Activated CD4-positive, alpha-beta T cell treated with anti-CD3 and anti-CD28 coated beads, Interleukin-2, amount 50 U/mL, for 48 hours (primary cell): ENCODE data around the gene TAS2R41.
"Not testable (repeated sequence)": the region's sequence is repeated elsewhere in the genome, so short reads cannot be mapped to it uniquely, and the experiment has no call there.

Experiments
- DNase-seq, 2 experiments: peaks; one replicate each; pipeline ENCODE4 v3.0.0-alpha.2; 2020

The TAS2R41 gene

DNA sequence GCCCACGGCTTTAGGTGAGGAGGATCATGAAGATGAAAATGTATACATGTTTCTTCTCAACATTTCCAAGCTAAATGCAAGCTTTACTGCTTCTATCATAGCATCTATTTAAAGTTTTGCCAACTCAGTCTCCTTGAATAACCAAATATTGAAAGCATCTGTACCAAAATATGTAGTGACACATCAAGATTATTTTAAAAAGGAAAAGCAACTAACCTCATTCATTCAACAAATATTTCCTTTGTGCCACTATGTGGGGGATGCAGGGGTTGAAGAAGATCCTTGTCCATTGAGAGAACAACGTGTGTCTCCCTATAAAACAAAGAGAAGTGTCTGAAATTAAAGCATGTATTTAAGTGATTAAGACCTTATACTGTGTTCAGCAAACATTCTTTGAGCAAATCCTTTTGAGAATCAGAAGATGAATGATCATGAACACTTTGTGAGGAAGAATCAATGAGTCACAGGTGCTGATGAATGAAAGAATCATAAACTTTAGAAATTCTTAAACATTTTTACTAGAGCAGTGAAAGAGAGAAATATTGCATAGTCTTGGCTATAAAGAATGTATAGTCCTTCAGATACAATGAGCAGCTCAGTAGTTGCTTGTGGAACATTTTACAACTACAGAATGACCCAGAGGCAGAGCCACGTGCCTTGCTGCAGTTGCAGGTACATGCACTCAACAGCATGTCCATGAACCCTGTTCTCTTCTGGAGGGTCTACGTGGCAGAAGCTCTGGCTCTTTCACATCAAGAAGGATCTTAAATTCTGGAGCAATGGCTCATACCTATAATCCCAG, 20.5 kb upstream of the TAS2R41 start:
- DNase-seq: no peak

DNA sequence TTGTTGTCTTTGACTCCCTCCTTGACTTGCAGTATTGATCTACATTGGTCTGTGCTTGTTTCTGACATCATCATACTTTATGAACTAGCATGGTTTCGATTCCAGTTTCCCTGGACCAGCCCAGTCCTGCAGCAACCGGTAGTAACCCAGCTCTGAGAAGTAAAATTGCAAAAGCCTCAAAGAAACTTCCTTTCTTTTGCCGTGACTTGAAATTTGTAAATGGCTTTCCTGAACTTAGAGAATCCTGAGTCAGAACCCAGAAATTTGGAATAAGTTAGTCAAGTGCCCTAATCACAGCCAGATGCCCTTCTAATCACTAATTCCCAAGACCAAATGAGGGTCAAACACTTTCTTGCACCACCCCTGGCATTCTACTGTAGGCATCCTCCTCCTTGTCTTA, 19.4 kb upstream of the TAS2R41 start:
- DNase-seq: no peak

DNA sequence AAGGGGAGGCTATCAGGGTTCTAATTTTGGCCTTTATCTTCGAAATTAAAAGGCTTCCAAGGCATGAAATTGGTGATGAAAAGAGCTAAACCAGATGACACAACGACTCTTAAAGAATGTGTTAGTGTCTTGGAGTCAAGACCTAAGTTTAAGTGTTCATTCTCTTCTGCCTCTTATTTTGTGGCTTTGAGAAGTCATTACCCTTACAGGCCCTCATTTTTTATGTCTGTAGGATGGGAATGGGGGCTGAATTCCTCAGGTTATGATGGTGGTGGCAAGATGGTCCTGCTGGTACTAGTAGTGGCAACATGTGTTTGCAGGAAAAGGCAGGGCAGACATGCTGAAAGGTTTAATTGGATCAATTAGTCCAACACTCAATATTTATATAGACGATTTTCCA, 19.0 kb upstream of the TAS2R41 start:
- DNase-seq: no peak

DNA sequence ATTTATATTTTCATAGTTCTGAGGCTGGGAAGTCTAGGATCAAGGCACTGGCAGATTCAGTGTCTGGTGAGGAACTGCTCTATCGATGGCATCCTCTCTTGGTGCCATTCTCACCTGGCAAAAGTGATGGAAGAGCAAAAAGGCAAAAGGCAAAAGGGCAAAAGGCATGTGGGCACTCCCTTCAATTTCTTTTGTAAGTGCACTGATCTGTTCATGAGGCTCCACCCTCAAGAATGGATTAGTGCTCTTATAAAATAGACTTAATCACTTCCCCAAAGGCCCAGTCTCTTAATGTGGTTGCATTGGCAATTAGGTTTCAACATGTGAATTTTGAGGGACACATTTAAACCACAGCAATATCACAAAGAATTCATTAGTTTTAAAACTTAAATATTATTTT, 18.3 kb upstream of the TAS2R41 start:
- no peak for DNase-seq

DNA sequence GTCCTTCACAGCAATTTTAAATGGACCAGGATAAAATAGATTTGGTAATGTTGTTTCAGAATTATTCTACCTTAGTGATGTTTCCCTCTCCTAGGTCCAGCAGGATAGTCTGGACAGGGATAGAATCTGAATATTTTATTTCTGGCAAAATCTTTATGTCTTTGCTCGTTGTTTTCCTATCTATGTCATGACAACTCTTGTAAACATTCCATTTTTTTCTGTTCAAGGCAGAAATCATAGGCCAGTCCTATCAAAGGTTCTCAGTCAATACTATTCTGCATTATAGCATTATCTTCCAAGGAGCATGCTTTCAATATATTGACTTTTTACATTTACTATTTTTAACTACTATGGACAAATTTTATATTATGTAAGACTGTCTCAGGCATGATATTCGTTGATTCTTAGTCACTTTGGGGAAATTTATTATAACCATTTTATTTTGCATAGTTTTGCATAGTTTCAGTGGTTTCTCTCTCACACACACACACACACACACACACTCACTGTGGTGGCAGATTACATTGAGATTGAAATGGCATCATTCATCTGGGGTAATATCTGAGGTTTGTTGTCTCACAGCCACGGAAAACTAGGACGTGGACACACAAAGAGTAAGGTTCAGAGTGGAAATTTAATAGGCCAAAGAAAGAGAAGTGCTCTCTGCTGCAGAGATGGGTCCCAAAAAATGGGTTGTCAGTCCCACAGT, 17.2 kb upstream of the TAS2R41 start:
- DNase-seq: no peak

DNA sequence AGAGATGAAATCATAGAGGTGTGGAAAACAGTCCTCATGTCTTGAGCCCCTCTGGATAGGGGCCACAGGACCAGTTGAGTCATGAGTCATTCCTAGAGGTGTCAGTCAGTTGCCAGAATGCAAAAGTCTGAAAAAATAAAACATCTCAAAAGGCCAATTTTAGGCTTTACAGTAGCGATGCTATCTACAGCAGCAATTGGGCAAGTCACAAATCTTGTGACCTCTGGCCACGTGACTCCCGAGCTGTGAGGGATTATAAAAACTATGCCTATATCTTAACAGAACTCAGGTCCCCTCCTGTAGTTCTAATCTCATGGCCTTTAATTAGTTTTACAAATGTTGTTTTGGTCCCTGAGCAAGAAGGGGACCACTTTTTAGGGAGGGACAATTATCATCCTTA, 15.6 kb upstream of the TAS2R41 start:
- no peak for DNase-seq

DNA sequence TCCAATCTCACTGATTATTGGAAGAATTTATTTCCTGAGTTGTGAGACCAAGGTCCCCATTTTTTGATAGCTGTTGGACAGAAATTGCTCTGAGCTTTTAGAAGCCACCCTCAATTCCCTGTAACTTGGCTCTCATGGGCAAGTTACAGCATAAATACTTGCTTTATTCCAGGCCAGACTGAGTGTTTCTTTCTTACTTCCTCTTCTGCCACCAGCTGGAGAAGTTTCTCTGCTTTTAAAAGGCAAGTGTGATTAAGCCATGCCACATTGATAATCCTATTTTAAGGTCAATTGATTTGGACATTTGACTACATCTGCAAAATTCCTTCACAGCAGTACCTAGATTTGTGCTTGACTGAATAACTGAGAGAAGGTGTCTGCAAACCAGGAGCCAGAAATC, 14.1 kb upstream of the TAS2R41 start:
- no peak for DNase-seq

DNA sequence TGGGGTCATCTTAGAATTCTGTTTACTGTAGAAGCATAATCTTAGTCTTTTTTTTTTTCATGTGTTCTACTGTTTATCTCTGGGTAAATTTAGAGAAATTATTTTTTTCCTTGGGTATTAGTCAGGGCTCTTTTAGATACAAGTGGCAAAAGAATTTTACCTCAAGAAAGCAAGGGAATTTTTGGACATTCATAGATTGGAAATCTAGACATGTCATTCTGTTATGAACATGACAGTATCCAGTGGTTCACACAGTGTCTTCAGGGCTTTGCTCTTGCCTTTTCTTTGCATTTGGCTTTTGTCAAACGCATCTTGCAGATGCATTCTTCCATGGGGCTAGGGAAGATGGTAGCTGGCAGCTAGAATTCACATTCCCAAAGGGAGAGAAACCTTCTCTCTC, 13.7 kb upstream of the TAS2R41 start:
- DNase-seq: no peak

DNA sequence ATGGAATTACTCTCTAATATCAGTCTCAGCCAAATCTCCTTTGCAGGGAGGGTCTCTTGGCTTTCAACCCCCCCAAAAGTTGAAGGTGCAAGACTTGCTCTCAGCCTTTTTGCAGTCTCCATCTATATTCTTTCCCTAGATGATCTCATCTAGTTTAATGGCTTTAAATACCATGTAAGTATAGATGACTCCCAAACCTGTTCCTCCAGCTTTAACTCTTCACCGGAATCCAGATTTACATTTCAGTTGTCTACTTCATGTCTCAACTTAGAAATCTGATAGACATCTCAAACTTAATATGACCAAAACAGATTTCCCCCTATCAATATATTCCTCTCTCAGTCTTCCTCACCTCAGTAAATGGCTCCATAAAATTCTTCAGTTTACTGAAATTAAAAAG, 9.9 kb upstream of the TAS2R41 start:
- no peak for DNase-seq

DNA sequence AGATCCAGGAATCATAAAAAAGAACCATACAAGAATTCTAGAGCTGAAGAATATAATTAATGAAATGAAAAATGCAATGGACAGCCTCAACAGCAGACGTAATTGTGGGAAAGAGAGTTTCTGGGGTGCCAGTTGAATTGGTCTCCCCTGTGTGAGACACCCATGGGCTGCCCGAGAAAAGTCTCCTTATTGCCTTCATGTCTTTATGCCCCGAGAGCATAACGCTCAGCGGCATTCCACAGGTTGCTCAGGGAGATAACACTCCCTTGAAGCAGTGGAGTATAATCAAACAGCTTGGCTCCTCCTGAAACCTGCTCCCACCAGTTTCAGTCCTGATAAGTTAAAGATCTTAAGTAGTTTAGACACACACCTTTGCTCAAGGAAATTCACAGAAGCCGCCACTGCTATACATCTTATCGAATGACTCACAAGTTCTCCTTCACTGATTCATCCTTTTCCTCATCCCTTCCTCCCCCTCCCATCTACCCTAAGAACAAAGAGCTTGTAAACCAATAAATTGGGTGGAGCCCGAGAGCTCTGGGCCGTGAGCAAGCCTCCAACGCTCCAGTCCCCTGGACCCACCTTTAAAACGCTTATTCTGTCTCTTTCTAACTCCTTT, 5.5 kb upstream of the TAS2R41 start:
- DNase-seq: not testable (repeated sequence)

DNA sequence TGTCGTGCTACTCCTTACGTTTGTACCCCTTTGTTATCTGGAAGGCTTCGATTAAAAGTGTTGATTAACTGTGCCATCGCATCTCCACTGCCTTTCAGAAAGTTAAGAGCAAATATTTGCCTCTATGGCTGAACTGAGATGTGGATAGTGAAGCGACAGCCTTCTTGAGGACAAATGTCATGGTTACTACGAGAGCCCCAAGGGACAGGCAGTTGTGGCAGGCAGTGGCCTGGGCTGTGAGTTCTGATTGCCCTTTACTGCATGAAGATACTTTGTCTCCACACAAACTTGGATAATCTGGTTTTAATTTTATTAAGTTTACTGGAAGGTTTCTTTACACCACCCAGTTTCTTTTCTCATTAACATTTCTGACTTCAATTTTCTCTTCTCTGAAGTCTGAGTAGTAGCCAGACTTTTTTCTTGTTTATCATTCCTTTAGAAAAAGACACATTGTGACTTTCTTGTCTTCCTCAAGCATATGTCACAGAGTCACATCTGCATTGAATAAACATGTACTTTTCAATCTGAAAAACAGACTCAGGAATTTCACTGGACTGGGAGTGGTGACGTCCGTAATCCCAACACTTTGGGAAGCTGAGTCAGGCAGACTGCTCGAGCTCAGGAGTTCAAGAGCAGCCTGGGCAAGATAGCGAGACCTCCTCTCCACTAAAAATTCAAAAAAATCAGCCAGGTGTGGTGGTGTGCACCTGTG, 1.5 kb downstream of the TAS2R41 start:
- DNase-seq: no peak

DNA sequence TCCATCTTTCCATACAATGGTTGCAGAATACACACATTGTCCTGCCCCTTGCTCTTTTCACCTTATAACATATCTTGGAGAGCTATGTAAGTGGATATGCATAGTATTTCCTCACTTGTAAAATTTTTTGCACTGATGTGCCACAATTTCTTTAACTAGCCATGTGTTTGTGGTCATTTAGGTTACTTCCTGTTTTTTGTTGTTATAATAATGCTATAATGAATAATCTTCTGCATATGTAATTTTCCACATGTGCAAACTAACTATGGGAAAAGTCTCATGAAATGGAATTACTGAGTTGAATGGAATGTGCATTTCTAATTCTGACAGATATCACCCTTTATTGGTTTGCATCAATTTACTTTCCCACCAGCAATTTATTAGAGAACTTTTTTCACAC, 2.8 kb downstream of the TAS2R41 start:
- DNase-seq: no peak

DNA sequence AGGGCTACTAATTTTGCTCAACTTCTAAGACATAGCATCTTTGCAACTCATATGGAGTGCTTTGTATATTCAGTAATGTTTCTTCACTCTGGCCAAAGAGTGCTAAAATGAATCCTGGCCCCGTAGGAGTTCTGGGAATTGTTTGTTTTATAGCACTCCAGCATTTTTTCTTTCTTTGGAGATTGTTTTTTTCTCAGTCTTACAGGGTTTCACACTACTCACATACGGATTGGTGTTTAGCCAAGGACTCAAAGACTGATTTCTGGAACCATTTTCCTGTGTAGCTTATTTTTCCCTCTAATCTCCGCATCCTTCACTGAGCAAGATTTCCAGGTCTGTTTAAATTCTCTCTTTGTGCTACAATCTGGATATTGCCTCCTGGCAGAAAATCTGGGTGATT, 6.4 kb downstream of the TAS2R41 start:
- DNase-seq: no peak

DNA sequence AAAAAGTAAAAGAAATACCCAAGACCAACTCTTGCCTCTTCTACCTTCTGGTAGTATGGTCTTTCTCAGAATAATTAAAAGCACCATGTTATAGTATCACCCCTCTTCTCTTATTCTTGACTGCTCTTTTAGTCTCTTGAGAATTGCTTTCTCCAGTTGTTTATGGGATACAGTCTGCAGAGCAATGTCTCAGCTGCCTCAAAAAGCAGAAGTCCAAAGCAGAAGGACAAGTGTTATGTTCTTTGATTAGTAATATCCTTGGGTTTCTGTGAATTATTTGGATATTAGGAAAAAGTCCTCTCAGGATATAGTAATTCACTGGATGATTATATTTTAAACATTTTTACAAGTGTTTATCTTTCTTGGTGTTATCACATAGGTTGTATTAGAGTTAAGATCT, 7.4 kb downstream of the TAS2R41 start:
- DNase-seq: no peak

DNA sequence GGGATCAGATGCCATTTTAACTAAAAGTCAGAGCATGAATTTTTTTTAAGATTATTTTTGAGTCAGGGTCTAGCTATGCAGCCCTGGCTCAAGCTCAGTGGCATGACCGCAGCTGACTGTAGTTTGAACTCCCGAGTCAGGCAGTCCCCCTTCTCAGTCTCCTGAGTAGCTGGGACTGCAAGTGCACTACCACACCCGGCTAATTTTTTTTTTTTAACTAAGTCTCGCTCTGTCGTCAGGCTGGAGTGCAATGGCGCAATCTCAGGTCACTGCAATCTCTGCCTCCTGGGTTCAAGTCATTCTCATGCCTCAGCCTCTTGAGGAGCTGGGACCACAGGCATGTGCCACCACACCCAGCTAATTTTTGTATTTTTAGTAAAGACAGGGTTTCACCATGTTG, 7.8 kb downstream of the TAS2R41 start:
- DNase-seq: no peak

DNA sequence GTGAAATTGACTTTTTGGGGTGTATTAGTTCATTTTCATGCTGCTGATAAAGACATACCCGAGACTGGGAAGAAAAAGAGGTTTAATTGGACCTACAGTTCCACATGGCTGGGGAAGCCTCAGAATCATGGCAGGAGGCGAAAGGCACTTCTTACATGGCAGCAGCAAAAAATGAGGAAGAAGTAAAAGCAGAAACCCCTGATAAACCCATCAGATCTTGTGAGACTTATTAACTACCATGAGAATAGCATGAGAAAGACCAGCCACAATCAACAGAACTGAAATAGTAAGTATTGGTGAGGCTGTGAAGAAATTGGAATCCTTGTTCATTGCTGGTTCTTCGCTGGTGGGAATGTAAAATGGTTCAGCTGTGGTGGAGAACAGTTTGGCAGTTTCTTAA, 8.6 kb downstream of the TAS2R41 start:
- not testable (repeated sequence) for DNase-seq

DNA sequence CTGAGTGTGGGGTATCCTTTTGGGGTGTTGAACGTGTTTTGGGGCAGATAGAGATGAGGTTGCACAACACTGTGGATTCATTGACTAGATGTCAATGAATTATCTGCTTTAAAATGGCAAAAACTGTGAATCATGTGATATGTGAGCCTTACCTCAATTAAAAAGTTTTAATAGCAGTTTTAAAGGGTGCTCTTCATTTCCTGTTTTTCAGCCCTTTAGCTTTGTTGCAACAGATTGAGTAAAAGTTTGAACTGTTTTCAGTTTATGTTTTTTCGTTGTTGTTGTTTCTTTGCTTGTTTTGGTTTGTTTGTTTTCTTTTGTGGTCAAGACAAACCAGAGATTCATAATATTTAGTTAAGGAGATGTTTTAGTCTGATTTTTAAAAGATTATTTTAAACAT, 9.4 kb downstream of the TAS2R41 start:
- no peak for DNase-seq

DNA sequence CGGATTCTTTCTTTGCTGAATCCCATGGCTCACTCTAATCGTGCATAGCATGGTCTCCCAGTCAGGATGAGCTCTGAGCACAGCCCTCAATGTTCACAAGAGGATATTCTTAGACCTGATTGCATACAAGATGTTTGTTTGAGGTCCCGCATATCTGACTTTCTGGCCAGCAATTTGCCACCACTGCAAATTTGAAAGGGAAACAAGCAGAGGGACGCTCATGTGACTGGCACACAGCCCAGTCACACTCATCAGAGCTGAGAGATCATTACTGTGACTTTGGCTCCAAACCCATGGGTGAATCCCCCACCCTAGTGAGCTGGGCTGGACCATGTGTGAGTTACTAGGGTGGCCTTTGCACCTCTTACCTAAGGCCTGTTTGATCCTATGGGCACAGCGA, 9.9 kb downstream of the TAS2R41 start:
- DNase-seq: no peak

DNA sequence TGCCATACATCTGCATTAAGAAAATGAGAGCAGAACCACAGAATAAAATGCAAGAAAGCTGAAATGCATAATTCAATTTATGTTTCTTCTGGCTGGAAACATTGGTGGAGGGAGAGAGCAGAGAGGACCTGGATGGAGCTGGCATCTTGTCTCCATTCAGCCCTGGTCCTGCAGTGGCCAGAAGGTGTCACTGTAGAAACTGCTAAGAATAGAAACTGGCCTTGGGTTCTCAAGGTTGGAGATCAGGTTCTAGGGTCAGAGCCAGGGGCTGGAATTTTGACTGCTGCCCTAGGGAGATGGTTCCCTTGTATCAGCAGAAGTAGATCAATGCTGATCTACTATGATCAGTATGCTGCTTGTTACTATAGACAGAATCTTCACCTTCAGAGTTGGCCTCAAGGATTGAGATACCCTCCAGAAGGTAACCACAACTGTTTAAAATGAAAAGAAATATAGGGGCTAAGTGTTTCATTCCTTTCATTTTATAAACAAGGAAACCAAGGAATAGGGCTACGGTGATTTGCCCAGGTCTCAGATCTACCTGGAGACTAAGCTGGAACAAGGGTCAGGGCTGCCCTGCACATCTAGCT, 13.1 kb downstream of the TAS2R41 start:
- DNase-seq: peak in 1 of 2 experiments; percentile 9

DNA sequence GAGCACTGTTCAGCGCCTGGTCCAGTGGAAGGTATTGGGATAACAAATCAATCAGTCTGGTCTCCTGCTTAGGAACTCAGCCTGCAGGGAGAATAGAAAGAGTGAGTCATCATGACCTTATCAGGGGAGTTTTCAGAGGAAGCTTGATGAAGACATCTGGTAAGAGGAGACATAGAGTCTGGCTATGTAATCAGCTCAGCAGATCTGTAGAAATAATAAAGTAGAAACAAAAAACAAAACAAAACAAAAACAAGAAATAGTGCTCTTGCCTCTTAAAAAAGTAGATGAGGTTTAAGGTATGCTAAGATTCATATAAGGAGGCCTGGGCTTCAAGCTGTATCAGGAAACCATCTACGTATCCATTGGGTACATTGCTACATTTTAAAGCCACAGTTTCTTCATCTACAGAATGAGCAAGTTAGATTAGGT, 14.4 kb downstream of the TAS2R41 start:
- DNase-seq: no peak

DNA sequence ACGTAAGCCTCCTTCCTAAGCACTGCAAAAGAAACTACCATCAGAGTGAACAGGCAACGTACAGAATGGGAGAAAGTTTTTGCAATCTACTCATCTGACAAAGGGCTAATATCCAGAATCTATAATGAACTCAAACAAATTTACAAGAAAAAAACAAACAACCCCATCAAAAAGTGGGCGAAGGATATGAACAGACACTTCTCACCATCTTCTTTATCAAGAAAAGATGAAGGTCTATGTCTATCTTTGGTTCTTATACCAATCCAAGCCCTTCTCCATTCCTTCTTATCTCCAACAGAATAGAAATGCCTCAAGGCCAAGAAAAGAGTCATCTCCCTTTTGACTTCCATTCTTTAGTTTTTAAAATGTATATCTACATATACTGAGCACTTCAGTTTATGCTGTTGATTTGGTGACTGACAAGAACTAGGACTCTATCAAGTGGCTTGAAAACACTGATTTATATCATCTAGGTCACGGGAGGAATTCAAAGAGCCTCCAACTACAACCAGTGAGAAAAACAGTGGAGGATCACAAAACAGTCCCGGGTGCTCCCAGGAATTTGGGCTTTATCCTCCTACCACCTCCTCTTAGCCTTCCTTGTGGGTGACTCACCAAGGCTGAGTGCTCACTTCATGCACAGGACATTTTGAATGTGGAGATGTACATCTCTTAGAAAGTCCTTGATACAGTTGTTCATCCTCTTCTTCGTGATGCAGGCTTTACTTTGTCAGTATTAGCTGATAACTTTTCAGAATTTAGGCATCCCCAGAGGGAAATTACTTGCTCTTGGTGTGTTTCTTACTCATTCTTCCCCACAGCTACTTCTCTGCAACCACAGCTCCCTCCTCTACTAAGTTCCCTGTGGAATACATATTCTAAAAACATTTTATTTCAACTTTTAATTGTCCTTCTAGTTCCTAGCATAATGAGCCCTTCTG, 15.4 kb downstream of the TAS2R41 start:
- DNase-seq: no peak

DNA sequence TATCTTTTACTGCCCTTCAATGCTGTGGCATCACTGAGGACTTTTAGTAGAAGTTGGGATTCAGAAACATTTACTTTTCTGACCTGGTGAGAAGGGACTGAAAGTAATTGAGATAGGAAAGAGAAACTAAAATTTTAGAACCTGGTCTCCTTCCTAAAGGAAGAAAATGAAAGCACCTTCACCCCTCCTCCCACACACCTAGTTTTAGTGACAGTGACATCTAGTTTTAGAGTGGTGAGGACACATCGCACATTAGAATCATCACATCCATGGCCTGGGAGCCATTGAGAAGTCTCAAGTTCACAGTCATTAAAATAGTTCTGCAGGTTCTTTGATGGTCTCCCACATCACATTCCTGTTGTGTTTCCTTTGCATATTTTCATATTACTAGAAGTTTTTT, 16.1 kb downstream of the TAS2R41 start:
- no peak for DNase-seq
